SKM-1 treated with dmso at 0.1 percent for 144 hours (cell line): Measurements from ENCODE around the gene PSMB1.
"Not testable (repeated sequence)": the region's sequence is repeated elsewhere in the genome, so short reads cannot be mapped to it uniquely, and the experiment has no call there.

Experiments used
- DNase-seq: peaks from one replicate; lab custom pipeline; 2025; ENCODE audit not compliant: unreplicated experiment; lab: John Stamatoyannopoulos, UW

PSMB1 gene

GRCh38 chr6:170536671-170537070 lies 16.4 kb downstream of the PSMB1 start:
- DNase-seq, result no peak

- DNase-seq, result no peak
Observed at GRCh38 chr6:170535004-170535403, 18.1 kb downstream of the PSMB1 start.

GRCh38 chr6:170533792-170534191 lies 19.3 kb downstream of the PSMB1 start:
- no peak for DNase-seq

GRCh38 chr6:170532867-170533488 lies 20.1 kb downstream of the PSMB1 start:
- no peak for DNase-seq

GRCh38 chr6:170529839-170530469 lies 23.2 kb downstream of the PSMB1 start:
- peak; percentile 39 for DNase-seq

- DNase-seq, result not testable (repeated sequence)
Observed at GRCh38 chr6:170527995-170528394, 25.1 kb downstream of the PSMB1 start.

- DNase-seq, result no peak
Observed at GRCh38 chr6:170525795-170526194, 27.3 kb downstream of the PSMB1 start.

- no peak for DNase-seq
Observed at GRCh38 chr6:170524172-170524502, 29.0 kb downstream of the PSMB1 start.

GRCh38 chr6:170523256-170524171 lies 29.6 kb downstream of the PSMB1 start:
- DNase-seq, result no peak

GRCh38 chr6:170522565-170523183 lies 30.4 kb downstream of the PSMB1 start:
- no peak for DNase-seq

- peak; percentile 45 for DNase-seq
Observed at GRCh38 chr6:170516783-170517616, 36.1 kb downstream of the PSMB1 start.

- DNase-seq, result no peak
Observed at GRCh38 chr6:170514908-170515307, 38.2 kb downstream of the PSMB1 start.

GRCh38 chr6:170512249-170512648 lies 40.9 kb downstream of the PSMB1 start:
- DNase-seq, result no peak

- DNase-seq, result no peak
Observed at GRCh38 chr6:170510631-170511030, 42.5 kb downstream of the PSMB1 start.

GRCh38 chr6:170509723-170510018 lies 43.4 kb downstream of the PSMB1 start:
- no peak for DNase-seq

- not testable (repeated sequence) for DNase-seq
Observed at GRCh38 chr6:170508892-170509722, 44.0 kb downstream of the PSMB1 start.

- DNase-seq, result not testable (repeated sequence)
Observed at GRCh38 chr6:170508275-170508674, 44.8 kb downstream of the PSMB1 start.

GRCh38 chr6:170507728-170508127 lies 45.4 kb downstream of the PSMB1 start:
- not testable (repeated sequence) for DNase-seq

GRCh38 chr6:170506446-170506845 lies 46.7 kb downstream of the PSMB1 start:
- no peak for DNase-seq

- no peak for DNase-seq
Observed at GRCh38 chr6:170505306-170505705, 47.8 kb downstream of the PSMB1 start.
